HFFc6 (cell line): Measurements from ENCODE around the gene MAP2K6. TPM values are rescaled to one million over a fixed set of nuclear protein-coding genes. Genes with fewer than 3 reads are reported as not detected.

Experiments
- DNase-seq: peaks from one replicate; pipeline ENCODE4 v3.0.0-alpha.2; 2018
- H3K27ac Mint-ChIP-seq: 2 replicates; pipeline ENCODE4 v1.8.0; 2020; ENCODE audit warnings: mild to moderate bottlenecking, mixed read lengths
- H3K27me3 Mint-ChIP-seq: 2 replicates; pipeline ENCODE4 v1.8.0; 2021; ENCODE audit warnings: mild to moderate bottlenecking, moderate library complexity, mixed read lengths; ENCODE audit not compliant: insufficient read depth
- H3K36me3 Mint-ChIP-seq: 2 replicates; pipeline ENCODE4 v1.8.0; 2021; ENCODE audit warnings: low read depth, mixed read lengths
- H3K4me1 Mint-ChIP-seq: 2 replicates; pipeline ENCODE4 v1.8.0; 2020; ENCODE audit warnings: low read depth, mixed read lengths
- H3K4me3 Mint-ChIP-seq: 2 replicates; pipeline ENCODE4 v1.8.0; 2020; ENCODE audit warnings: mild to moderate bottlenecking, moderate library complexity, mixed read lengths
- H3K9me3 Mint-ChIP-seq: 2 replicates; pipeline ENCODE4 v1.8.0; 2020; ENCODE audit warnings: mild to moderate bottlenecking, mixed read lengths
- CTCF ChIP-seq: fragments of 200-600 bp; sonication (generic); IDR thresholded peaks from 2 replicates; pipeline ENCODE4 v1.5.0; 2021; ENCODE audit warnings: antibody characterized with exemption, mild to moderate bottlenecking
- total RNA-seq, 6 experiments: library from RNA; stranded (reverse); fragmentation: NEBNext Ultra II Directional; extraction: Animal tissue kit (Norgen Biotek cat#: 25700); gene quantifications; 2 replicates in 1 of 6; 3 replicates in 5 of 6; pipeline ENCODE4 v1.2.3, GENCODE V29; 2021

MAP2K6 gene
- total RNA-seq, 6 experiments from 2014 or later, result 0.06 to 0.66 (median 0.09) TPM; not detected in 1

DNA sequence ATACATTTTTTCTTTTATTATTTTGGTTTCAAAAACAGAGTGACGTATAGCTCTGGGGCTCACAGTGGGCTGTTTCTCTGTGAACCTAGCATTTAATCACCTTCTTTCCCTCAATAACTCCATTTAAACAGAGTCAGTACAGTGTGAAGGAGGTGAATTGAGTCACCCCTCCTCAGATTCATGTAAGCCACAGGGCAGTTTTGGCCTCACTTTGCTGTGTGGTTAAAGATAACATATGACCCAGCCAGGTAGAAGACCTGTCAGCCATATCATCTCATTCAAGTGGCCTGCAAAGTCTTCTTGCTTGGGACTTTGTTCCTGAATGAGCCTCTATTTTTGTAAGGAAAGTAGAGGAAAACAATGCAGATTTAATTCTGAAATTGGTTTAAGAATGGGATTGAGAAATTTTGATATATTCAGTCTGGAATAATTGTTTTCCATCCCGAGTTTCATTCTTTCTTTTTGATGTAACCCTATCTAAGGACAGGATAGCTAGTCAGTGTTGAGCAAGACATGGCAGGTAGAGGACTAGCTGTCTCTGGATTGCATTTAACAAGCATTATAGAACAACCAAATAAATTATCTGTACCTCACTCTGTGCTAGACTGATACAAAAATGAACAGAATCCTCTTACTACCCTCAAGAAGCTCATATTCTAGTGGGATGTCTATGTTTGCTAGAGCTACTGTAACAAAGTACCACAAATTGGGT lies 13.1 kb downstream of the MAP2K6 start:
- Mint-ChIP-seq H3K9me3 (peaks cover 18% of the 10 kb centered on the region), H3K27ac (no peak overlapping the region), H3K27me3 (peaks cover 4% of the 10 kb centered on the region), H3K36me3 (no peaks in the 10 kb centered on the region), H3K4me3 (no peak overlapping the region), H3K4me1 (no peaks in the 10 kb centered on the region)
- no peak for TF ChIP-seq CTCF
- DNase-seq, result no peak

DNA sequence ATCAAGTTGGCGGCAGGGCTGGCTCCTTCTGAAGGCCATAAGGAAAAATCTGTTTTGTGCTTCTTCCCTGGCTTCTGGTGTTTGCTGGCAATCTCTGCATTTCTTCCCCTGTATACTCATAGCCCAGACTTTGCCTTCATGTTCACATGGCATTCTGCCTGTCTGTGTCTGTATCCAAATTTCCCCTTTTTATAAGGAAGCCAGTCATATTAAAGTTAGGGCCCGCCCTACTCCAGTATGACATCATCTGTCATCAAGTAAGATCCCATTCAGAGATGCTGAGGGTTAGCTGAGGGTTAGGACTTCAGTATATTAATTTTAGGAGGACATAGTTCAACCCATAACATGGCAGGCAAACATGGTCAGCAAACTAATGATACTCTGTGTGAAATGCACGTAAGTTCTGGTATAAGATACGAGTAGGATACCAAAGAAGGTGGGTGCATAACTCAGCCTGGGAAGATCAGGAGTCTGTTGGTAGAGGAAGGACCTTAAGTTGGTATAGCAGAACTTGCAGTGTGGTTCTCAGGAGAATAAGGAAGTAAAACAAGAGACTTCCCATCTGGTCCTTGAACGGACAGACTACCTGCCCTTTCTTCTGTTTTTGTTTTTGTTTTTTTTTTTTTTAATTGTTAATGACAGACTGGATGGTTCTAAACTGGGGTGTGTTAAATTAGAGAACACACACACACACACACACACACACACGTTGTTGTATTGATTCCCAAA lies 13.9 kb downstream of the MAP2K6 start:
- Mint-ChIP-seq H3K9me3 (peaks cover 18% of the 10 kb centered on the region), H3K4me1 (no peaks in the 10 kb centered on the region), H3K4me3 (no peak overlapping the region), H3K36me3 (no peaks in the 10 kb centered on the region), H3K27me3 (peaks cover 4% of the 10 kb centered on the region), H3K27ac (no peak overlapping the region)
- TF ChIP-seq CTCF, result no peak
- no peak for DNase-seq

GRCh38 chr17:69430488-69430887 lies 16.0 kb downstream of the MAP2K6 start:
- H3K4me1 Mint-ChIP-seq, result no peaks in the 10 kb centered on the region
- H3K36me3 Mint-ChIP-seq, result no peaks in the 10 kb centered on the region
- H3K27ac Mint-ChIP-seq, result no peak overlapping the region
- no peak overlapping the region for H3K4me3 Mint-ChIP-seq
- no peak for DNase-seq
- no peak for TF ChIP-seq CTCF
- H3K27me3 Mint-ChIP-seq, result peaks cover 3% of the 10 kb centered on the region
- peaks cover 21% of the 10 kb centered on the region for H3K9me3 Mint-ChIP-seq

DNA sequence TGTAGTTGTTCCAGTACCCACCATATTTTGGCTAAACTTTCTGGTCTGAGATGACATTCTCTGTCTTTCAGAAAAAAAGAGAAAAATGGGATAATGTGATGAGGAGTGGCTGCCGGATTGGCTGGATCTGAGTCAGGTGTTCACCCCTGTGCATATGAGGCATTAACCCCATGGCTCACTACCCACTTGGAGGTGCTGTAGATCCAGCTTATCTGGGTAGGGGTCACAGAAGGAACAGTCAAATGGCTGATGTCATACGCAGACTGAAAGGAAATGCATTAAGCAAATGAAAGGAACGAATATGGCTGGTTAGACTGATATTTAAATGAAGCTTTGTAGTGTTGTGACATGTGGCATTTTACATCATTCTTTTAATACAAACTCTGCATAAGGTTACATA lies 17.3 kb downstream of the MAP2K6 start:
- no peaks in the 10 kb centered on the region for H3K36me3 Mint-ChIP-seq
- H3K9me3 Mint-ChIP-seq, result peaks cover 21% of the 10 kb centered on the region
- TF ChIP-seq CTCF, result no peak
- no peak overlapping the region for H3K27ac Mint-ChIP-seq
- no peak overlapping the region for H3K4me3 Mint-ChIP-seq
- H3K27me3 Mint-ChIP-seq, result peaks cover 3% of the 10 kb centered on the region; the same call in 1 of the 2 replicates
- DNase-seq, result no peak
- no peaks in the 10 kb centered on the region for H3K4me1 Mint-ChIP-seq

GRCh38 chr17:69433093-69433492 lies 18.6 kb downstream of the MAP2K6 start:
- Mint-ChIP-seq H3K36me3 (no peaks in the 10 kb centered on the region), H3K27ac (no peak overlapping the region), H3K9me3 (peaks cover 20% of the 10 kb centered on the region), H3K4me3 (no peak overlapping the region), H3K27me3 (peaks cover 3% of the 10 kb centered on the region), H3K4me1 (no peaks in the 10 kb centered on the region)
- TF ChIP-seq CTCF, result no peak
- DNase-seq, result no peak
